CD4-positive, alpha-beta T cell treated with Interleukin-21 for 1 hour (primary cell): ENCODE measurements around the gene NLRC3.

Source experiments
- DNase-seq: peaks from one replicate; pipeline ENCODE4 v3.0.0-alpha.2; 2020

NLRC3 gene

GRCh38 chr16:3596101-3596861 is 19.1 kb upstream of the NLRC3 start:
- no peak for DNase-seq

GRCh38 chr16:3595521-3596021 is 18.4 kb upstream of the NLRC3 start:
- no peak for DNase-seq

- DNase-seq = no peak
These were observed 17.9 kb upstream of the NLRC3 start for GRCh38 chr16:3595110-3595486.

- DNase-seq = no peak
These were observed 17.3 kb upstream of the NLRC3 start for GRCh38 chr16:3594316-3595109.

GRCh38 chr16:3592559-3592958 is 15.4 kb upstream of the NLRC3 start:
- DNase-seq = no peak

GRCh38 chr16:3591991-3592390 is 14.8 kb upstream of the NLRC3 start:
- no peak for DNase-seq

- DNase-seq = no peak
These were observed 14.2 kb upstream of the NLRC3 start for GRCh38 chr16:3591436-3591803.

- DNase-seq = no peak
These were observed 13.7 kb upstream of the NLRC3 start for GRCh38 chr16:3590736-3591435.

GRCh38 chr16:3589991-3590701 is 12.9 kb upstream of the NLRC3 start:
- no peak for DNase-seq

GRCh38 chr16:3589441-3589921 is 12.3 kb upstream of the NLRC3 start:
- DNase-seq = no peak

- no peak for DNase-seq
These were observed 11.8 kb upstream of the NLRC3 start for GRCh38 chr16:3589001-3589400.

GRCh38 chr16:3587547-3588110 is 10.4 kb upstream of the NLRC3 start:
- no peak for DNase-seq

GRCh38 chr16:3584412-3584811 is 7.2 kb upstream of the NLRC3 start:
- DNase-seq = no peak

- no peak for DNase-seq
These were observed 6.3 kb upstream of the NLRC3 start for GRCh38 chr16:3583303-3584038.

- no peak for DNase-seq
These were observed 5.3 kb upstream of the NLRC3 start for GRCh38 chr16:3582276-3583165.

GRCh38 chr16:3581392-3581791 is 4.2 kb upstream of the NLRC3 start:
- DNase-seq = no peak

- no peak for DNase-seq
These were observed 3.5 kb upstream of the NLRC3 start for GRCh38 chr16:3580686-3581085.

GRCh38 chr16:3580251-3580651 is 3.0 kb upstream of the NLRC3 start:
- no peak for DNase-seq

GRCh38 chr16:3579776-3580175 is 2.6 kb upstream of the NLRC3 start:
- DNase-seq = no peak
